IPS-15b (cell line): ENCODE measurements around the gene DIS3L2.

Source experiments
- H3K27me3 ChIP-seq: one replicate; pipeline ENCODE4 v1.6.1; 2013; ENCODE audit warnings: low read length; ENCODE audit not compliant: control insufficient read depth, insufficient read depth
- H3K36me3 ChIP-seq: one replicate; pipeline ENCODE4 v1.6.1; 2013; ENCODE audit warnings: low read length; ENCODE audit not compliant: control insufficient read depth, insufficient read depth
- H3K4me1 ChIP-seq: one replicate; pipeline ENCODE4 v1.6.1; 2013; ENCODE audit warnings: mild to moderate bottlenecking, low read length; ENCODE audit not compliant: control insufficient read depth, insufficient read depth
- H3K4me3 ChIP-seq: one replicate; pipeline ENCODE4 v1.5.1; 2013; ENCODE audit warnings: low read depth, low read length
- H3K9ac ChIP-seq: one replicate; pipeline ENCODE4 v1.6.1; 2013; ENCODE audit warnings: low read depth, mild to moderate bottlenecking, low read length
- H3K9me3 ChIP-seq: one replicate; pipeline ENCODE4 v1.6.1; 2013; ENCODE audit warnings: mild to moderate bottlenecking, low read length; ENCODE audit not compliant: control insufficient read depth, insufficient read depth

The DIS3L2 gene

DNA sequence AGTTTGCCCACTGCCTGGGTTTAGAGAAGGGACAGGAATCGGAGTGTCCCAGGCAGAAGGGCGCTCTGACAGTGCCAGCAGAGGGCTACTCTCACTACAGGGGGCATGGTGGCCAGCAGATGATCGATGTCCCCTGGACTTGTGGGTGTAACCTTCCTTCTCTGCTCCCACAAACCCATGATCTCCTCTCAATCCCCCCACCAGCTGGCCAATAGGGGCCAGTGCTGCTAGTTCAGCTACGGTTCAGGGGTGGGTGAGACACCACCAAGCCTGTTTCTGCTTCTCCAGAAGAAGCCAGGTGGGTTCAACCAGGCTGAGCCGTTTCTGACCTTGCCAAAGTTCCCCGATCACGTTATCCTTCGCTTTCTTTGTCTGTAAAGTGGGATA, 36.6 kb upstream of the DIS3L2 start:
- peaks cover 39% of the 10 kb centered on the region for H3K27me3 ChIP-seq
- no peak overlapping the region for H3K9ac ChIP-seq
- H3K36me3 ChIP-seq: no peaks in the 10 kb centered on the region
- H3K9me3 ChIP-seq: no peaks in the 10 kb centered on the region
- H3K4me3 ChIP-seq: peak overlapping the region; percentile 87
- H3K4me1 ChIP-seq: peaks cover 3% of the 10 kb centered on the region

DNA sequence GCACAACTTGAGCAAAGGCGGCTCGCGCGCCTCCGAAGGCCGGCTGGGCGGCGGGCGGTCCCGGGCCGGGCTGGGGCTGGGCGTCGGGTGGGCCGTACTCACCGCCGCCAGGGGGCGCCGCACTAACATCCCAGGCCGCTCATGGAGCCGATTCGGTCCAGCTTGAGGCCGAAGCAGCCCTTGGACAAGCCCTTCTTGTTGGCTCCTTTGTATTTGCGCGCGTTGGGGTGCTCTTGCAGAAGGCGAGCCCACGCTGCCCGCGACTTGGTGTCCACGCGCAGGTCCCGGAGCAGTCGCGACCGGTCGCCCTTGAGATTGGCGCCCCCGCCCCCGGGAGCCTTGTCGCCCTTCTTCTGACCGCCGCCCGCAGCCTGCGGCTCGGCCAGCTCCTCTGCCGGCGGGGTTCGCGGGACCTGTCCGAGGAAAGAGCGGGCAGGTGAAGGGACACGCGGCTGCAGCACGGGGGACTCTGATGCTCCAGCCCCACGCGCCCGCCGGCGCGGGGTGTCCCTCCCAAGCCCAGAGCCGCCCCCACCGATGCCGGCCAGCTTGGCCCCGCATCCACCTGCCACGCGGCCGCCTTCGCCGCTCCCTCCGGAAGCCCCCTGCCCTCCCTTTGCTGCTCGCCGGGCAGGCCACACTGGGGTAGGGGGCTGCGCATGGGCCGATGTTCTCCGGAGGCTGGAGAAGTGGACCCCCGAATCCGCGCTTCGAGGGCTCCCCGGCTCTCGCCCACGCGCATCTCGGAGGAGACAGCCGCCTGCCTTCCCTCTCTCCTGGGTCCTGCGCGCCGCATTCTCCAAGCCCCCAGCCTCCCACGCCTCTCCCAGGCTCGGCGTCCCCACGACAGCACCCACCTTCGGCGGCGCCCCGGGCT, 36.0 kb upstream of the DIS3L2 start:
- Histone ChIP-seq H3K27me3 (peaks cover 39% of the 10 kb centered on the region), H3K9ac (peak overlapping the region; percentile 70), H3K4me3 (peak overlapping the region; percentile 87), H3K36me3 (no peaks in the 10 kb centered on the region), H3K4me1 (peaks cover 3% of the 10 kb centered on the region), H3K9me3 (no peaks in the 10 kb centered on the region)

DNA sequence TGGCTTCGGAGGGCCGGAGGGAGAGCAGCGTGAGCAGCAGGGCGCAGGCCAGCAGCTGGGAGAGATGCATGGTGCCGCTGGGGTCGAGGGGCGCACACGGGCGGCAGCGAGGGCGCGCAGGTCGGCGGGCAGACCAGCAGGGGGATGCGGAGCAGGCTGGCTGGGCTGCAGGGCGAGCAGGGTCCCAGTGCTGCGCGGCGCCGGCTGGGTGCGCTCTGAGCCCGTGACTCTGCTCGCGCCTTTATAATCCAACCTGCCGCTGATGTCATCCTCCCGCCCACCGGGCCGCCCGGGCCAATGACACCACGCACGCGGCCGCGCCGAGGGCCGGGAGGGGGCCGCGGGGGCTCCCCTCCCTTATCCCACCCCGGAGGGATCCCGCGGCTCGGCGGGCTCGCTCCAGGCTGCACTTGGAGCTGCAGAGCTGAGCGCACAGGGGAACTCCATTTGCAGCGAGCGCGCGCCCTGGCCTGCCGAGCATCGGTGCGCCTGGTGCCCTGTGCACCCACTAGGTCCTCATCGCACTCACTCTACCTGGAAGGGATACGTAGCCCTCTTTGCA, 35.3 kb upstream of the DIS3L2 start, which contains the start of gene NPPC:
Gene NPPC, minus strand, starts transcription at position 217 of the 562 bp plus-strand sequence. Its CDS starts 147 bp downstream, at position 70.
- Histone ChIP-seq H3K9me3 (no peaks in the 10 kb centered on the region), H3K27me3 (peaks cover 39% of the 10 kb centered on the region), H3K4me3 (peak within 1 kb of the TSS; percentile 87), H3K9ac (peak within 1 kb of the TSS; percentile 70), H3K4me1 (peaks cover 3% of the 10 kb centered on the region), H3K36me3 (no peaks in the 10 kb centered on the region)

DNA sequence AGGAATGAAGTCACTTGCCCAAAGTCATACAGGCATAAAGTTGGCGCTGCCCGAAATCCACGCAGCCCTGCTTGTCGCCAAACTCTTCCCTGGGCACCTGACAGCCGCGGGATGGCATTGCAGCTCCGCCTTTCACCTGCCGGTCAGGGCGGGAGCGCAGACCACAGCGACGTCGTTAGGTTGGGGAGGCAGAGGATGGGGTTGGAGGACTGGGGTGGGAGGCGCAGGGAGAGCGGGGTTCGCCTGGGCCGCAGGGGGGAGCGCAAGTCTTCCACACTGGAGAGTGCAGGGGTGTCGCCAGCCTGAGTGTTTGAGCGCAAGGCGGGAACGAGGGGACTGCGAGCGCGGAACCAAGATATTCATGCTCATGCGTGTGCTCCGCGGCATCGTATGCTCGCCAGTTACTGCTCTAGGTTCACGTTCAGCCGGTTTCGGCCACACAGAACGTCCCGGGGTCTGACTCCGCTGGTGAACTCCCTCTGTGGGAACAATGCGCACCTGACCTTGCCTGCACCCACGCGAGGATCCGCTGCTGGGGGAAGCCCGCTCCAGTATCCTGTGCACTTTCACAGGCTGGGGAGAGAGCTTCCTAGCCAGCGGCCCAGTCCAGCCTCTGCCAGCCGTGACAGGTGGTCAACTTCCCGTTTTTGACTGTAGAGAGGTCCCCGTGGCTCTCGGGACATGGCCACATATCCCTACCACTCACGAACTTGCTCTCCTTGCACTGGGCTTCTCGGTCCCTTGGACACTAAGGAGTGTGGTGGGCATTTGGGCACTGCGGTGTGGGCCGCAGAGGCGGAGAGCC, 34.5 kb upstream of the DIS3L2 start:
- Histone ChIP-seq H3K27me3 (peaks cover 39% of the 10 kb centered on the region), H3K4me3 (peak overlapping the region; percentile 87), H3K9me3 (no peaks in the 10 kb centered on the region), H3K36me3 (no peaks in the 10 kb centered on the region), H3K4me1 (peaks cover 3% of the 10 kb centered on the region), H3K9ac (no peak overlapping the region)

DNA sequence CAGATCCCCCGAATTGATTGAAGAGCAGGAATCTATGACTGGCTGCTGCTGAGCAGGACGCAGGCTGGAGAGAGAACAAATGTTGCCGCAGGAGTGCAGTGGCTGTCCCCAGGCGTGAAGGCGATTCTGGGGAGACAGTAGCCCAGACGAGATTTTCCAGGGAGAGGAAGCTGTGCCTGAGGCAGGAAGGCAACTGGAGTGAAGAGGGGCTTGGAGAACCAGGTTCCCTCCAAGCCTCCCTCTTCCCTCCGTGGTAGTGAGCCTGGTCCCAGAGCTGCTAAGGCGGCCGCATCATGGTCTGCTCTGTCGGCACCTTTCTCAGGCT, 34.0 kb upstream of the DIS3L2 start:
- Histone ChIP-seq H3K9me3 (no peaks in the 10 kb centered on the region), H3K4me3 (peak overlapping the region; percentile 87), H3K27me3 (peaks cover 39% of the 10 kb centered on the region), H3K9ac (no peak overlapping the region), H3K4me1 (peaks cover 3% of the 10 kb centered on the region), H3K36me3 (no peaks in the 10 kb centered on the region)

DNA sequence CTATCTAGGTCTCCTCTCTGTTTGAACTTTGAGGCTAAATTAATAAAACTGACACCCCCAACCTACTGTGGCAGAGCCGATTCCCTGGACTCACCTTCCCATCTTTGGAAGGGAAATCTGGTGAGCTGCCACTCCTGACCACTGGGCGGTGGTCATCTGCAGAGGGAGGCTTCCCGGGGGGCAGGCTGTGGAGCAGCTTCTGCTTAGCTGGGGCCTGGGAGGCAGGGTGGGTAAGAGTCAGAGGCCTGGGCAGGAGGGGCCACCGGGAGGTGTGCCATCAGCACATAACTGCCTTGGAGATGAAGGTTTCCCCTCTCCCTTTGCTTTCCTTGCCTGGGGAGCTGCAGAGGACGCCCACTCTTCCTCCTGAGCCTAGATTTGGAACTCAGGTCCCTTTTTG, 33.0 kb upstream of the DIS3L2 start:
- peaks cover 39% of the 10 kb centered on the region for H3K27me3 ChIP-seq
- no peak overlapping the region for H3K4me3 ChIP-seq

DNA sequence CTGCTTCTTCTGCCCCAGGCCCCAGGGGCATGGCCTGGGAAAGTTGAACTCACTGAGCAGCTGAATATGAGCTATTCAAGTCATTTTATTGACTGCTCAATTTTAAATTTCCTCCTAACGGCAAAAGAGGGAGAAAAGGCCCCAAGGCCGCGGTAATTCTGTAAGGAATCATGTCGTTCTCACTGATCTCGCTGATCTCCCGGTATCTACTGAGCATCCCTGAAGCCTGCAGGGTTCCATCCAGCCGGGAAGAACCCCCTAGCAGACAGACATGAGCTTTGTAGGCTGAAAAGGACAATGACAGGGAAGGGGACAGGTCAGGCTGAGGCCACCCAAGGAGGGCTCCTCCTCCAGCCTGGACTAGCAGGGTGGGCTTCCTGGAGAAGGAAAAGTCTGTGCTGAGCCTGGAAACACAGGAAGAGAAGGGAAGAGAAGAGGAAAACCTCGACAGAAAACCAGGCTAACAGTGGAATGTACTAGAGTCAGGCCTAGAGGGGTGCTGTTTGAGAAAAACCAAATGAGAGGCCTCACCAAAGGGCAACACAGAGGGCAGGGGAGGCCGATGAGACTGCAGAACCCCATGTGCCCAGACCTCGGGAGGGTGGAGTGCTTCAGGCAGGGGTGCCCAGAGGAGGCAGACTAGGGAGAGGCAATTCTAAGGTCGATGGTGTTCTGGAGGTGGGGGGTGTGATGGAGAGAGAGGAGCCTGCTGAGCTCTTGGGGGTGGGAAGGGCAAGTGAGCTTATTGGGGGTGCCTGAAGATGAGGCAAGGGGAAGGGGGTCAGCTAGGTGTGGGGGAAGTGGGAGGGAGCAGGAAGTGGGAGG, 32.4 kb upstream of the DIS3L2 start:
- Histone ChIP-seq H3K4me1 (peaks cover 3% of the 10 kb centered on the region), H3K9ac (no peak overlapping the region), H3K36me3 (no peaks in the 10 kb centered on the region)

More for the DNA sequence above, 33.0 kb upstream of the DIS3L2 start:
- no peak overlapping the region for H3K9ac ChIP-seq
- H3K4me1 ChIP-seq: peaks cover 3% of the 10 kb centered on the region
- no peaks in the 10 kb centered on the region for H3K9me3 ChIP-seq
- no peaks in the 10 kb centered on the region for H3K36me3 ChIP-seq

DNA sequence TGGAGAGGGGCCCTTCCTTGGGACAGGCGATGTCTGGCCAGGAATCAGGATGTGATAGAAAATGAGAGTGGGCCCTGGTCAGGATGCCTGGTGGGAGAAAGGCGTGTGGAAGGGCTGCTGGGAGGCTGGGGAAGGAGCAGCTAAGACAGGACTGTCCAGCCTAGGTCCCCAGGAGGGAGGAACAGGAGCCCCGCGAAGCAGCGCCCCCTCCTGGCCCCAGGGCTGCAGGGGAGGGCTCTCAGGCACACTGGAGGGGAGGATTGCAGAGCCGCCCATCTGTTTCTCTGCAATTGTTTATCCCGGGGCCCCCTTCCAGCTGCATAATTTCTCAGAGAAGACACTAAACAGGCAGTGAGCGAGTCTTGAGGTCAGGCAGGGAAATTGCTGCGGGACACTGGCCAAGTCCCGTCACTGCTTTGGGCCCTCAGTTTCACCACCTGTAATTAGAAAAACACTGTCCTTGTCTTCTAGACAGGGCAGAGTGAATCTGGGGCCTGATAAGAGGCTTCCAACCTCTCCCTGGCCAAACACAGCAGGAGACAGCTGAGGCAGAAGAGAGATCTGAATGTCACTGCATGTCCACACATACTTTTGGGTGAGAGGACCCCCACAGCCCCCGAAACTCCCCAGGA, 31.4 kb upstream of the DIS3L2 start:
- Histone ChIP-seq H3K4me1 (no peaks in the 10 kb centered on the region), H3K36me3 (no peaks in the 10 kb centered on the region), H3K27me3 (peaks cover 27% of the 10 kb centered on the region), H3K4me3 (no peak overlapping the region), H3K9ac (no peak overlapping the region), H3K9me3 (no peaks in the 10 kb centered on the region)

More for the DNA sequence above, 32.4 kb upstream of the DIS3L2 start:
- H3K27me3 ChIP-seq: peaks cover 37% of the 10 kb centered on the region
- H3K9me3 ChIP-seq: no peaks in the 10 kb centered on the region
- no peak overlapping the region for H3K4me3 ChIP-seq

DNA sequence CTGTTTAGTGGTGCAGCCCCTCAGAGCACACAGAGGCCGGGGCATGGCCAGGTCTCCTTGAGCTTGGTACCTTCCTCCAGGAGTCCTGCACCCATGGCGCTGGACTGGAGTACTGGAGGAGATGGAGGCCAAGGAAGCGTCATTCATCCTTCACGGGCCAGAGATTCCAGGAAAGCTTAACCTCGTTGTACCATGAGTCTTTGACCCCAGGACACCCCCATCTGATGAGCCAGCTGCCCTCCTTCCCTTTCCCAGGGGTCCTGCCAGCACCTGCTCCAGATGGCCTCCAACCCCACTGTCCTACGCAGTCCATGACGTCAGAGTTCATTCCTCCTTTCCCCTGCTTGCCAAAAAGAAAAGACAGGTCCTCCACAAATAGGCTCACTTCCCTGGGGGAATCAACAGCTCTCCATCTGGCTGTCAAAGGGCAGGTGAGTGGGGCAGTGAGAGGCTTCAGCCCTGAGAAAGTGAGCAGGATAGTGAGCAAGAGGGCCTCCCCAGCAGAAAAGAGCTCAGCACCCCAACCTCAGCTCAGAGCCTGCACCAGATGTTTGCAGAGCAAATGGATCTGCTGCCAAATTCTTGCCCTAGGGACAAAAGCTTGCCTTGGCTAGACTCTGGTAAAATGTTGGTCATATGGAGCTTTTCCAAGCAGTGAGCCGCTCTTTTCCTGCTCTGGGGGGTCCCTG, 30.8 kb upstream of the DIS3L2 start:
- H3K4me3 ChIP-seq: no peak overlapping the region
- H3K27me3 ChIP-seq: peaks cover 27% of the 10 kb centered on the region
- H3K9ac ChIP-seq: no peak overlapping the region
- no peaks in the 10 kb centered on the region for H3K4me1 ChIP-seq
- H3K36me3 ChIP-seq: no peaks in the 10 kb centered on the region
- no peaks in the 10 kb centered on the region for H3K9me3 ChIP-seq

DNA sequence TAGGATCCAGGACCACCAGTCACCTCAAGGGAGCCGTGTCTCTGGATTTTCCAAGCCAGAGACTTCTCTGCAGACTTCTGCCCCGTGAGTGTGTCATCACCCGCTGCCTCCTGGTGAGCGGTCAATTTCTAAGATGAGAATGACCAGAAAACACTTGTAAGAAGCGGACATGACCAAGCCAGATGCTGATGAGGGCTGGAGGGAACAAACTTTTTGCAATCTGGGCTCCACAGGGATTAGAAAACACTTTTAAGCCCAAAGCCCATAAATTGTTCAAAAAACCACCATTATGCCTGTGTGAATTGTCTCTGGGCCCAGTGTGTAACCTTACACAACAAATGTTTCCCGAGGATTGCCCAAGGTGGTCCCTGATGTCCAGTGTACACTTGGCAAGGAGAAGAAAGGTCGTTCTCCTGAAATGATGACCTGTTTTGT, 30.0 kb upstream of the DIS3L2 start:
- Histone ChIP-seq H3K4me3 (no peak overlapping the region), H3K36me3 (no peaks in the 10 kb centered on the region), H3K9ac (no peak overlapping the region), H3K27me3 (peaks cover 26% of the 10 kb centered on the region), H3K9me3 (no peaks in the 10 kb centered on the region), H3K4me1 (no peaks in the 10 kb centered on the region)
